SJSA1 (cell line): ENCODE results near the gene NUP98. TPM values are rescaled to one million over a fixed set of nuclear protein-coding genes. Genes with fewer than 3 reads are reported as not detected.

Experiments used
- DNase-seq, 2 experiments: peaks; one replicate each; pipeline ENCODE4 v3.0.0-alpha.2; 2015 to 2020; ENCODE audit warnings: low spot score in 2 of 2, low read depth in 1 of 2
- H3K27ac ChIP-seq: fragments of 250-450 bp; sonication (Bioruptor Pico); 2 replicates; pipeline ENCODE4 v1.5.1; 2020; ENCODE audit warnings: mild to moderate bottlenecking, moderate library complexity
- H3K27me3 ChIP-seq: fragments of 250-450 bp; sonication (Bioruptor Pico); replicated peaks from 2 replicates; pipeline ENCODE4 v1.5.1; 2020; ENCODE audit warnings: mild to moderate bottlenecking, moderate library complexity
- H3K36me3 ChIP-seq: fragments of 250-450 bp; sonication (Bioruptor Pico); 2 replicates; pipeline ENCODE4 v1.5.1; 2020; ENCODE audit warnings: mild to moderate bottlenecking
- H3K4me1 ChIP-seq: fragments of 250-450 bp; sonication (Bioruptor Pico); replicated peaks from 2 replicates; pipeline ENCODE4 v1.6.1; 2021; ENCODE audit warnings: mild to moderate bottlenecking
- H3K4me3 ChIP-seq: fragments of 250-450 bp; sonication (Bioruptor Pico); 2 replicates; pipeline ENCODE4 v1.5.1; 2020; ENCODE audit warnings: mild to moderate bottlenecking
- H3K9me3 ChIP-seq: fragments of 250-450 bp; sonication (Bioruptor Pico); replicated peaks from 2 replicates; pipeline ENCODE4 v1.5.1; 2020; ENCODE audit warnings: mild to moderate bottlenecking
- total RNA-seq: library from RNA; depleted of rRNA; stranded (reverse); fragments of >200 nt; shearing (Covaris generic); gene quantifications from 2 replicates; pipeline ENCODE4 v1.2.3, GENCODE V29; 2014

NUP98 gene
- total RNA-seq, 1 experiment from 2014 or later: 186 TPM

GRCh38 chr11:3675971-3676370 is 121.4 kb downstream of the NUP98 start:
- no peak overlapping the region for H3K27ac ChIP-seq
- H3K9me3 ChIP-seq: no peaks in the 10 kb centered on the region
- no peaks in the 10 kb centered on the region for H3K27me3 ChIP-seq
- peaks cover 99% of the 10 kb centered on the region for H3K36me3 ChIP-seq
- H3K4me3 ChIP-seq: no peak overlapping the region
- H3K4me1 ChIP-seq: no peaks in the 10 kb centered on the region
- no peak for DNase-seq

- H3K27ac ChIP-seq: no peak overlapping the region
- H3K27me3 ChIP-seq: no peaks in the 10 kb centered on the region
- H3K4me3 ChIP-seq: no peak overlapping the region
- H3K36me3 ChIP-seq: peaks cover 98% of the 10 kb centered on the region
- DNase-seq: no peak
- no peaks in the 10 kb centered on the region for H3K9me3 ChIP-seq
- H3K4me1 ChIP-seq: no peaks in the 10 kb centered on the region
Observed at GRCh38 chr11:3674189-3674588, 123.2 kb downstream of the NUP98 start.

GRCh38 chr11:3671334-3672254 is 125.8 kb downstream of the NUP98 start, which contains the start of gene CHRNA10:
Gene CHRNA10 (minus strand): TSS chr11:3671384. CDS start chr11:3671312, 72 bp downstream.
- no peaks in the 10 kb centered on the region for H3K27me3 ChIP-seq
- H3K36me3 ChIP-seq: peaks cover 94% of the 10 kb centered on the region

GRCh38 chr11:3669742-3670183 is 127.6 kb downstream of the NUP98 start:
- H3K9me3 ChIP-seq: no peaks in the 10 kb centered on the region
- H3K36me3 ChIP-seq: peaks cover 95% of the 10 kb centered on the region

More at GRCh38 chr11:3671334-3672254, 125.8 kb downstream of the NUP98 start, which contains the start of gene CHRNA10:
- no peaks in the 10 kb centered on the region for H3K9me3 ChIP-seq
- no peaks in the 10 kb centered on the region for H3K4me1 ChIP-seq
- no peak within 1 kb of the TSS for H3K4me3 ChIP-seq
- H3K27ac ChIP-seq: no peak within 1 kb of the TSS
- DNase-seq: no peak

GRCh38 chr11:3669128-3669527 is 128.2 kb downstream of the NUP98 start:
- no peak overlapping the region for H3K4me3 ChIP-seq
- H3K9me3 ChIP-seq: no peaks in the 10 kb centered on the region
- H3K27ac ChIP-seq: no peak overlapping the region
- H3K36me3 ChIP-seq: peaks cover 92% of the 10 kb centered on the region
- DNase-seq: no peak
- no peaks in the 10 kb centered on the region for H3K4me1 ChIP-seq
- H3K27me3 ChIP-seq: no peaks in the 10 kb centered on the region

More at GRCh38 chr11:3669742-3670183, 127.6 kb downstream of the NUP98 start:
- H3K4me1 ChIP-seq: no peaks in the 10 kb centered on the region
- H3K4me3 ChIP-seq: no peak overlapping the region
- no peak overlapping the region for H3K27ac ChIP-seq
- no peaks in the 10 kb centered on the region for H3K27me3 ChIP-seq
- no peak for DNase-seq

GRCh38 chr11:3667149-3668035 is 130.0 kb downstream of the NUP98 start:
- H3K4me3 ChIP-seq: no peak overlapping the region
- H3K9me3 ChIP-seq: no peaks in the 10 kb centered on the region
- peaks cover 75% of the 10 kb centered on the region for H3K36me3 ChIP-seq
- H3K27ac ChIP-seq: no peak overlapping the region
- no peak for DNase-seq
- no peaks in the 10 kb centered on the region for H3K27me3 ChIP-seq
- no peaks in the 10 kb centered on the region for H3K4me1 ChIP-seq

- DNase-seq: no peak
- H3K36me3 ChIP-seq: peaks cover 61% of the 10 kb centered on the region
- no peak overlapping the region for H3K4me3 ChIP-seq
- no peaks in the 10 kb centered on the region for H3K9me3 ChIP-seq
- H3K27ac ChIP-seq: no peak overlapping the region
- no peaks in the 10 kb centered on the region for H3K4me1 ChIP-seq
- no peaks in the 10 kb centered on the region for H3K27me3 ChIP-seq
Observed at GRCh38 chr11:3666023-3666530, 131.3 kb downstream of the NUP98 start.

- DNase-seq: no peak
- H3K27me3 ChIP-seq: no peaks in the 10 kb centered on the region
- no peak overlapping the region for H3K27ac ChIP-seq
- no peak overlapping the region for H3K4me3 ChIP-seq
- no peaks in the 10 kb centered on the region for H3K4me1 ChIP-seq
- no peaks in the 10 kb centered on the region for H3K9me3 ChIP-seq
- peaks cover 56% of the 10 kb centered on the region for H3K36me3 ChIP-seq
Observed at GRCh38 chr11:3665336-3666022, 131.9 kb downstream of the NUP98 start.

GRCh38 chr11:3664032-3664630 is 133.2 kb downstream of the NUP98 start:
- DNase-seq: no peak
- Histone ChIP-seq H3K36me3 (peaks cover 43% of the 10 kb centered on the region), H3K4me1 (no peaks in the 10 kb centered on the region), H3K27ac (no peak overlapping the region), H3K27me3 (no peaks in the 10 kb centered on the region), H3K9me3 (no peaks in the 10 kb centered on the region), H3K4me3 (no peak overlapping the region)

- Histone ChIP-seq H3K9me3 (no peaks in the 10 kb centered on the region), H3K36me3 (peaks cover 34% of the 10 kb centered on the region), H3K27me3 (peaks cover 2% of the 10 kb centered on the region), H3K27ac (no peak overlapping the region), H3K4me3 (no peak overlapping the region), H3K4me1 (no peaks in the 10 kb centered on the region)
- no peak for DNase-seq
Observed at GRCh38 chr11:3662856-3663255, 134.5 kb downstream of the NUP98 start.

- DNase-seq: no peak
- H3K27me3 ChIP-seq: peaks cover 16% of the 10 kb centered on the region
- no peak overlapping the region for H3K27ac ChIP-seq
- H3K4me1 ChIP-seq: no peaks in the 10 kb centered on the region
- H3K4me3 ChIP-seq: no peak overlapping the region
- peaks cover 16% of the 10 kb centered on the region for H3K36me3 ChIP-seq
- H3K9me3 ChIP-seq: no peaks in the 10 kb centered on the region
Observed at GRCh38 chr11:3660960-3661359, 136.4 kb downstream of the NUP98 start.

- H3K4me1 ChIP-seq: no peaks in the 10 kb centered on the region
- DNase-seq: no peak
- no peak overlapping the region for H3K4me3 ChIP-seq
- no peak overlapping the region for H3K27ac ChIP-seq
- H3K36me3 ChIP-seq: 0 out of 2 replicates have a peak, but pooled peaks cover 4% of the 10 kb centered on the region
- peaks cover 16% of the 10 kb centered on the region for H3K27me3 ChIP-seq
- no peaks in the 10 kb centered on the region for H3K9me3 ChIP-seq
Observed at GRCh38 chr11:3659595-3660515, 137.5 kb downstream of the NUP98 start.
